Activated CD4-positive, alpha-beta T cell treated with anti-CD3 and anti-CD28 coated beads for 36 hours (primary cell): ENCODE data around the gene LAT. TPM values are rescaled to one million over a fixed set of nuclear protein-coding genes. Genes with fewer than 3 reads are reported as not detected.
A peak's percentile ranks its signal among the peaks of the same experiment; 100 is the strongest.
"Not testable (repeated sequence)": the region's sequence is repeated elsewhere in the genome, so short reads cannot be mapped to it uniquely, and the experiment has no call there.

Experiments
- ATAC-seq: fragments of 200-7000 bp; cut with Tn5 transposase; one replicate; pipeline ENCODE4 v1.10.0; 2021; ENCODE audit warnings: mild to moderate bottlenecking, moderate library complexity
- CTCF ChIA-PET: fragments of 350-600 bp; sonication (Branson Sonifier 250); formaldehyde crosslinking; loops from one replicate; lab custom pipeline; 2021; ENCODE audit warnings: antibody characterized with exemption; lab: Charles Lee
- POLR2A ChIA-PET: fragments of 350-600 bp; sonication (Branson Sonifier 250); formaldehyde crosslinking; loops from one replicate; lab custom pipeline; 2021; ENCODE audit warnings: antibody characterized with exemption, inconsistent platforms; lab: Charles Lee
- DNase-seq: peaks from one replicate; pipeline ENCODE4 v3.0.0-alpha.2; 2020
- H3K27ac Mint-ChIP-seq: one replicate; pipeline ENCODE4 v1.8.0; 2021; ENCODE audit warnings: mixed read lengths
- H3K27me3 Mint-ChIP-seq: one replicate; pipeline ENCODE4 v1.8.0; 2021; ENCODE audit warnings: mixed read lengths
- H3K36me3 Mint-ChIP-seq: one replicate; pipeline ENCODE4 v1.8.0; 2021; ENCODE audit warnings: low read depth, mixed read lengths
- H3K4me1 Mint-ChIP-seq: one replicate; pipeline ENCODE4 v1.8.0; 2021; ENCODE audit warnings: mixed read lengths
- H3K4me3 Mint-ChIP-seq: one replicate; pipeline ENCODE4 v1.8.0; 2021; ENCODE audit warnings: mild to moderate bottlenecking, moderate library complexity, mixed read lengths
- H3K9me3 Mint-ChIP-seq: one replicate; pipeline ENCODE4 v1.8.0; 2021; ENCODE audit warnings: low read depth, mixed read lengths
- intact Hi-C, 2 experiments: fragments of 100-400 bp; cut with DNase I in 1 of 2; cut with micrococcal nuclease in 1 of 2; formaldehyde crosslinking; loops; one replicate each; pipeline versions ENCODE4 v1.14.2 to v1.15.1; 2022 to 2024; cut with DNase I, micrococcal nuclease
- total RNA-seq, 2 experiments: library from RNA; stranded (reverse); gene quantifications; one replicate each; pipeline ENCODE4 v1.2.3, GENCODE V29; 2021

Gene LAT, protein sequence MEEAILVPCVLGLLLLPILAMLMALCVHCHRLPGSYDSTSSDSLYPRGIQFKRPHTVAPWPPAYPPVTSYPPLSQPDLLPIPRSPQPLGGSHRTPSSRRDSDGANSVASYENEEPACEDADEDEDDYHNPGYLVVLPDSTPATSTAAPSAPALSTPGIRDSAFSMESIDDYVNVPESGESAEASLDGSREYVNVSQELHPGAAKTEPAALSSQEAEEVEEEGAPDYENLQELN
- total RNA-seq, result 100 to 1,000 TPM; 200 to 234 TPM

DNA sequence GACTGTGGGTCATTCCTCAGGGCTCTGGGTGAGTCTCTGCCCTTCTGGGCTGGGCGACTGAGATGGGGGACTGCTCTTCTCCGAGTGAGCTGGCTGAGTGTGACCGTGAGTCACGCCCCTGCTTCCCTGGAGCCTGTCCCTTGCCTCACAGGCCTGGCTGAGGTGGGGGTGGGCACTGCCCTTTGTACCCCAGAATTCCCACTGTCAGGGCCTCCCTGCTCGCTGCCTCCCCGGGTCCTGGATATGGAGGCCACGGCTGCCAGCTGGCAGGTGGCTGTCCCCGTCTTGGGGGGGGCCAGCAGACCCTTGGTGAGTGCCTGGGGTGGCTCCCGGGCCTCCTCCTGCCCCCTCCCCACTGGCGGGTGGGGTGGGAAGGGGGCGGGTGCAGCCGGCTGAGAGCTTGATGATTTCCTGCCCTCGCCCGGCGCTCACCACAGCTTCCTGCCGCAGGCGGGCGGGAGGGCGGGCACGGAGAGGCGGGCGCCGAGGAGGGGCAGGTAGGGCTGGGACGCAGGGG is at the start of gene LAT:
LAT (plus strand) TSS at position 434 of the 517 bp plus-strand sequence. CDS start 366 bp downstream, outside the sequence.
- peak; percentile 67 for ATAC-seq
- CTCF ChIA-PET, result no interaction called here

DNA sequence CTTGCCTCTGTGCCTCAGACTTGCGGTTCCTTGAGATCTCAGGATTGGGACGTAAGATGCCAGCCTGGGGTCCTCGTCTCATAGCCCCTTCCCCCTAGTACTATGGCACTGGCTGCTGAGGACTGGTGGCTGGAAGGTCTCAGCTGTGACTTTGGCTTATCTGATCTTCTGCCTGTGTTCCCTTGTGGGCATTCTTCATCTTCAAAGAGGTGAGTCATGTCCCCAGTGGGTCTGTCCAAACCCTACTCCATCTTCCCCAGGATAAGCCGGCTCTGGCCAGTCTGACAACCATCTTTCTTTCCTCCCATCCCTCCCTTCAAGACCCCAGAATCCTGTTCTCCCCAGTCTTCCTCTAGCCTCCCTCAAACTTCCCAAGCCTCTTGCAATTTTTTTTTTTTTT is 49.5 kb upstream of the LAT start:
- Mint-ChIP-seq H3K27me3 (no peaks in the 10 kb centered on the region), H3K9me3 (no peaks in the 10 kb centered on the region), H3K4me3 (peak overlapping the region; percentile 71), H3K27ac (no peak overlapping the region), H3K4me1 (peaks cover 22% of the 10 kb centered on the region), H3K36me3 (no peaks in the 10 kb centered on the region)
- ATAC-seq, result no peak
- DNase-seq, result no peak
- CTCF ChIA-PET, result no interaction called here
- intact Hi-C loops, result no loop called here
- POLR2A ChIA-PET, result no interaction called here

More for the DNA sequence above, at the start of gene LAT:
- Mint-ChIP-seq H3K4me1 (peaks cover 43% of the 10 kb centered on the region), H3K9me3 (peaks cover 11% of the 10 kb centered on the region), H3K27ac (peak within 1 kb of the TSS; percentile 89), H3K4me3 (peak within 1 kb of the TSS; percentile 99), H3K27me3 (no peaks in the 10 kb centered on the region), H3K36me3 (peaks cover 75% of the 10 kb centered on the region)
- POLR2A ChIA-PET, result interaction anchor here (0.7 kb wide), 1 partner anchor 36 kb away, joined by 3 read pairs; no protein-coding TSS in a partner anchor
- peak; percentile 87 for DNase-seq
- intact Hi-C loops, result loop anchor here in 1 of 2 experiments (5.0 kb wide), 1 partner anchor 88 kb away; no protein-coding TSS in a partner anchor

DNA sequence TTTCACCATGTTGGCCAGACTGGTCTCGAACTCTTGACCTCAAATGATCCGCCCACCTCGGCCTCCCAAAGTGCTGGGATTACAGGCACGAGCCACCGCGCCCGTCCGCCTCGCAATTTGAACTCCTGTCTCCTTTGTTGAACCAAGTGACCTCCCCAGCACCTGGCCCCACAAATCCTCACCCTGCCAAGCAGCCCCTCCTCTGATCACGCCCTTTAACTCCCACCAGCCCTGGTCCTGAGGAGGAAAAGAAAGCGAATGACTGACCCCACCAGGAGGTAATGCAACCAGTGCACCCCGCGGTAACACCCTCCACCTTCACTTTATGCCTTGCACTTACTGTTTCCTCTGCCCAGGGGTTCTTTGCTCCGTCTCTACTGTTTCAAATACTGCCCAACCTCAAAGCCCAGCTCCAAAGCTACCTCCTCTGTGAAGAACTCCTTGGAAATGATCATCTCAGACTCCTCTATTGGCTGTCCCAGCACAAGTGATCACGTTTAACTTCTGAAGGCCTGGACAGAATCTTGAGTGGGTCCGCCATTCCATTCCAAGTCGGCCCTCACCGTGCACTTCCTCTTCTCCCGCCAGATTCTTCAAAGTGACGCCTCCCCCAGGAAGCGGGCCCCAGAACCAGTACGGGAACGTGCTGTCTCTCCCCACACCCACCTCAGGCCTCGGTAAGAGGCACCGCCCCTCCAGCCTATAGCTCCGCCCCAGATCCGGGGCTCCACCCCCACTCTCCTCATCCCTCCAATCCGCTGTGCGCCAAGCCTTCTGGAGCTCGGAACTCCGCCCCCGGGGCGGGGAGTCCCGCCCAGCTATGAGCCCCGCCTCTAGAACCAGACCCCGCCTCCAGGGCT is 48.7 kb upstream of the LAT start:
- peaks cover 14% of the 10 kb centered on the region for H3K4me1 Mint-ChIP-seq
- intact Hi-C loops, result loop anchor here (1.0 to 2.0 kb wide), 6 partner anchors 11 to 112 kb away; partner anchors contain the start of genes NFATC2IP (in 2 of the 2), RABEP2 (in 1 of the 2), SH2B1 (in 1 of the 2) and TUFM (in 1 of the 2)

DNA sequence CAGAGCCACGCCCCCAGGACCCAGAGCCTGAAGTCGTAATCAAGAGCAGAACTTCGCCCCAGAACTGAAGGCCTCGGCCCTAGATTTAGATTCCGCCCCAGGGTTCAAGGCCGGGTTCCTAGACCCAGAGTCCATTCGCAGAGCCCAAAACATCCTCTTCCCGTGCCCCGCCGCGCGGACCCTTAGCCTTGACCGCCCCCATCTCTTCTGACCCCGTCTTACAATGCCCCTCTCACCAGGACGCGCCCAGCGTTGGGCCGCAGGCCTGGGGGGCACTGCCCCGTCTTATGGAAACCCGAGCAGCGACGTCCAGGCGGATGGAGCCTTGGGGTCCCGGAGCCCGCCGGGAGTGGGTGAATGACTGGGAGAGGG is 48.1 kb upstream of the LAT start:
- no peak for DNase-seq
- POLR2A ChIA-PET, result interaction anchor here (0.6 to 1.1 kb wide), 6 partner anchors 9 to 59 kb away, joined by 3 to 8 read pairs (median 4); partner anchors contain the start of gene ATP2A1
- Mint-ChIP-seq H3K4me3 (peak overlapping the region; percentile 71), H3K27me3 (no peaks in the 10 kb centered on the region), H3K9me3 (no peaks in the 10 kb centered on the region), H3K27ac (peak overlapping the region; percentile 83), H3K36me3 (no peaks in the 10 kb centered on the region), H3K4me1 (peaks cover 14% of the 10 kb centered on the region)
- CTCF ChIA-PET, result interaction anchor here (0.6 to 1.6 kb wide), 7 partner anchors 8 to 64 kb away, joined by 3 to 34 read pairs (median 4); partner anchors contain the start of gene NFATC2IP
- intact Hi-C loops, result loop anchor here (1.0 to 2.0 kb wide), 6 partner anchors 11 to 112 kb away; partner anchors contain the start of genes NFATC2IP (in 2 of the 2), RABEP2 (in 1 of the 2), SH2B1 (in 1 of the 2) and TUFM (in 1 of the 2)
- no peak for ATAC-seq

More for the DNA sequence above, 48.7 kb upstream of the LAT start:
- ATAC-seq, result peak; percentile 100
- no peaks in the 10 kb centered on the region for H3K9me3 Mint-ChIP-seq
- ChIA-PET POLR2A (interaction anchor here (0.6 to 1.1 kb wide), 6 partner anchors 9 to 58 kb away, joined by 3 to 8 read pairs (median 4); partner anchors contain the start of gene ATP2A1), CTCF (interaction anchor here (0.6 to 1.6 kb wide), 7 partner anchors 9 to 63 kb away, joined by 3 to 34 read pairs (median 4); partner anchors contain the start of gene NFATC2IP)
- H3K27me3 Mint-ChIP-seq, result no peaks in the 10 kb centered on the region
- peak; percentile 95 for DNase-seq
- peak overlapping the region; percentile 71 for H3K4me3 Mint-ChIP-seq
- peak overlapping the region; percentile 83 for H3K27ac Mint-ChIP-seq
- no peaks in the 10 kb centered on the region for H3K36me3 Mint-ChIP-seq

DNA sequence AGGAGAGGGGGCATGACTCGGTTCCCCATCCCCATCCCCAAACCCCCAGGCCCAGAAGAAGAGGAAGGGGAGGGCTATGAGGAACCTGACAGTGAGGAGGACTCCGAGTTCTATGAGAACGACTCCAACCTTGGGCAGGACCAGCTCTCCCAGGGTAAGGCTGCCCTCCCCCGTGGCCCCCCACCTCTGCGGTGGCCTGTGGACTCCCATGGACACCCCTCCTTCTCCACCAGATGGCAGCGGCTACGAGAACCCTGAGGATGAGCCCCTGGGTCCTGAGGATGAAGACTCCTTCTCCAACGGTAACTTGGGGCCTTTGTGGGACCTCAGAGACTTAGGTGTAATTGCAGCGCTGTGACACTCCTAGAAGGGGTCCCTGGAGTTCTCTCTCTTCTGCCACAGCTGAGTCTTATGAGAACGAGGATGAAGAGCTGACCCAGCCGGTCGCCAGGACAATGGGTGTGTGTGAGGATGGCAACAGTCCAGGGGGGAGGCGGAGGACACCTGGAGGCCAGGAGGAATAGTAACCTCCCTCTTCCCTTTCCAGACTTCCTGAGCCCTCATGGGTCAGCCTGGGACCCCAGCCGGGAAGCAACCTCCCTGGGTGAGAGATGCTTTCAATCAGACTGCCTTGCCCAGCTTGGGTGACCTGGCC is 47.5 kb upstream of the LAT start:
- H3K36me3 Mint-ChIP-seq, result no peaks in the 10 kb centered on the region
- no peak overlapping the region for H3K4me3 Mint-ChIP-seq
- ATAC-seq, result no peak
- no peaks in the 10 kb centered on the region for H3K27me3 Mint-ChIP-seq
- no peaks in the 10 kb centered on the region for H3K9me3 Mint-ChIP-seq
- H3K4me1 Mint-ChIP-seq, result peaks cover 14% of the 10 kb centered on the region
- CTCF ChIA-PET, result interaction anchor here (0.6 to 1.6 kb wide), 6 partner anchors 8 to 64 kb away, joined by 3 to 34 read pairs (median 4); partner anchors contain the start of gene NFATC2IP
- DNase-seq, result no peak
- POLR2A ChIA-PET, result interaction anchor here (0.6 to 0.8 kb wide), 2 partner anchors 9 to 99 kb away, joined by 8 to 10 read pairs; no protein-coding TSS in a partner anchor
- no peak overlapping the region for H3K27ac Mint-ChIP-seq
- intact Hi-C loops, result loop anchor here in 1 of 2 experiments (2.0 kb wide), 1 partner anchor 75 kb away; the partner anchor contains the start of gene SH2B1

DNA sequence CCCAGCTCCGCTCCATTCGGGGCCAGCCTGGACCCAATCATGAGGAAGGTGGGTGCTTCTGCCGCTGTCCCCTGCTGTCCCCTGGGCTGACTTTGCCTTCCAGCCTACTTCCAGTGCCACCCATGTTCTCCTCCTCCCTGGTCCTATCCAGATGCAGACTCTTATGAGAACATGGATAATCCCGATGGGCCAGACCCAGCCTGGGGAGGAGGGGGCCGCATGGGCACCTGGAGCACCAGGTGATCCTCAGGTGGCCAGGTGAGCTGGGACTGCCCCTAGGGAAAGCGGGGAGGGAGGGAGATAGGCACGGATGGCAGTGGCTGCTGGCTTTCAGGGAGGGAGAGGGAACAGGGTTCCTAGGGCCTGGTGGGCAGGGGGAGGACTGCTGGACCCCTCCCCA is 46.1 kb upstream of the LAT start:
- ChIA-PET POLR2A (no interaction called here), CTCF (no interaction called here)
- Mint-ChIP-seq H3K36me3 (no peaks in the 10 kb centered on the region), H3K4me1 (peaks cover 14% of the 10 kb centered on the region), H3K27me3 (no peaks in the 10 kb centered on the region), H3K27ac (no peak overlapping the region), H3K4me3 (no peak overlapping the region), H3K9me3 (no peaks in the 10 kb centered on the region)
- DNase-seq, result no peak
- ATAC-seq, result no peak
- intact Hi-C loops, result no loop called here

DNA sequence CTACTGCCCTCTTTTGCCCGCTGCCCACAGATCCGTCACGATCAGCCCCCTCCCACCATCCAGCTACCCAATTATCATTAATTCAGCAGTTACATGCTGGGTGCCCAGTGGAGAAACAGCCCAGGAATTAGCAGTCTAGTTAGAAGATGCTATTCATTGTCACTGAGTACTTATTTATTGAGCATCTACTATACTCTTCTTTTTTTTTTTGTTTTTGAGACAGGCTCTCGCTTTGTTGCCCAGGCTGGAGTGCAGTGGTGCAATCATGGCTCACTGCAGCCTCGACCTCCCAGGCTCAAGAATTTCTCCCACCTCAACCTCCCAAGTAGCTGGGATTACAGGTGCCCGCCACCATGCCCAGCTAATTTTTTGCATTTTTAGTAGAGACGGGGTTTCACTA is 45.0 kb upstream of the LAT start:
- H3K27ac Mint-ChIP-seq, DNase-seq, H3K27me3 Mint-ChIP-seq, H3K36me3 Mint-ChIP-seq, CTCF ChIA-PET, POLR2A ChIA-PET, H3K4me3 Mint-ChIP-seq, intact Hi-C loops, H3K9me3 Mint-ChIP-seq, ATAC-seq: not testable (repeated sequence)
- H3K4me1 Mint-ChIP-seq, result peaks cover 14% of the 10 kb centered on the region

DNA sequence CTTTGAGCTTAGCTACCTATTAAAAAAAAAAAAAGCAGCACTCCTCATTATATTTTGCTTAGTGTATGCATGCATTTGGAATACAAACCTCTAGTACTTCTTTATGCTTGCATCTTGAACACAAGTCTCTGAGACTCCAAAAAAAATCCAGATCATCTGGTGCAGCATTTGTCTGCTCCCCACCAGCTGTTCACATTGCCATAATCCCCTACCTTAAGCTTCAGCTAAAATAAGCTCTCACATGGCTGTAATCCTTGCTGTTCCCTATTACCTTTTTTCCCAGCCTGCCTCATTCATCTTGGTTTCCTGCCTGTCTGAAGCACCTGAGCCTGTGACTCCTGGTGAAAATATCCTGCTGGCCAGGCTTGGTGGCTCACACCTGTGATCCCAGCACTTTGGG is 41.6 kb upstream of the LAT start:
- CTCF ChIA-PET, result interaction anchor here (0.6 to 2.6 kb wide), 5 partner anchors 10 to 90 kb away, joined by 3 to 12 read pairs (median 3); partner anchors contain the start of gene SPNS1
- ATAC-seq (no peak), DNase-seq (no peak)
- POLR2A ChIA-PET, result no interaction called here
- no peaks in the 10 kb centered on the region for H3K9me3 Mint-ChIP-seq
- intact Hi-C loops, result no loop called here
- H3K27me3 Mint-ChIP-seq, result no peaks in the 10 kb centered on the region
- no peaks in the 10 kb centered on the region for H3K36me3 Mint-ChIP-seq
- peaks cover 7% of the 10 kb centered on the region for H3K4me1 Mint-ChIP-seq
- H3K4me3 Mint-ChIP-seq, result no peak overlapping the region
- H3K27ac Mint-ChIP-seq, result no peak overlapping the region

DNA sequence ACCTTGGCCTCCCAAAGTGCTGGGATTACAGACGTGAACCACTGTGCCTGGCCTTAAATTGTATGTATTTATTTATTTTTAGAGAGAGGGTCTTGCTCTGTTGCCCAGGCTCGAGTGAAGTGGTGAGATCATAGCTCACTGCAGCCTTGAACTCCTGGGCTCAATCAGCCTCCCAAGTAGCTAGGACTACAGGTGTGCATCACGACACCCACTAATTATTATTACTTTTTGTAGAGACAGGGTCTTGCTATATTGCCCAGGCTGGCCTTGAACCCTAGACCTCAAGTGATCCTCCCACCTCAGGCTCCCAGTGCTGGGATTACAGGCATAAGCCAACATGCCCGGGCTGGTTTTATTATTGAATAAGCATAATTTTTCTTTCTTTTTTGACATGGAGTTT is 38.2 kb upstream of the LAT start:
- DNase-seq, result no peak
- Mint-ChIP-seq H3K27ac (no peak overlapping the region), H3K27me3 (no peaks in the 10 kb centered on the region), H3K4me1 (peaks cover 15% of the 10 kb centered on the region), H3K36me3 (peaks cover 4% of the 10 kb centered on the region), H3K4me3 (no peak overlapping the region), H3K9me3 (no peaks in the 10 kb centered on the region)
- intact Hi-C loops, result no loop called here
- ChIA-PET POLR2A (no interaction called here), CTCF (interaction anchor here (0.7 to 0.8 kb wide), 2 partner anchors 26 to 92 kb away, joined by 3 read pairs; no protein-coding TSS in a partner anchor)
- ATAC-seq, result no peak
